ENCODE data around the gene SERINC5. TPM values are rescaled to one million over a fixed set of nuclear protein-coding genes. Genes with fewer than 3 reads are reported as not detected.

The SERINC5 gene
- total RNA-seq, 1 experiment from 2014 or later, result 128 TPM

GRCh38 chr5:80165452-80165851 is 90.4 kb downstream of the SERINC5 start:
- TF ChIP-seq MAX (CRISPR knock-in tag; IDR thresholded peaks at IDR 0.05) (no peak), NR1H2 (CRISPR knock-in tag; IDR thresholded peaks at IDR 0.05) (no peak), ZNF396 (CRISPR knock-in tag; IDR thresholded peaks at IDR 0.05; ENCODE audit: borderline replicate concordance) (no peak), CREB1 (CRISPR knock-in tag; IDR thresholded peaks at IDR 0.05) (no peak), FOXK1 (CRISPR knock-in tag; IDR thresholded peaks at IDR 0.05) (no peak), SOX15 (CRISPR knock-in tag; IDR thresholded peaks at IDR 0.05) (no peak)
- peak overlapping the region; percentile 65 for H3K27ac Mint-ChIP-seq
- ATAC-seq, result no peak

GRCh38 chr5:80161165-80161564 is 94.7 kb downstream of the SERINC5 start:
- no peaks in the 10 kb centered on the region for H3K27me3 Mint-ChIP-seq (ENCODE audit: low read depth)
- POLR2A ChIA-PET, result no interaction called here
- H3K4me1 Mint-ChIP-seq, result peaks cover 69% of the 10 kb centered on the region
- DNase-seq (ENCODE audit: low spot score), result no peak
- no peak for TF ChIP-seq PRRX2 (CRISPR knock-in tag; IDR thresholded peaks at IDR 0.05)
- TF ChIP-seq E2F1 (CRISPR knock-in tag; IDR thresholded peaks at IDR 0.05), result no peak
- no peak for TF ChIP-seq E2F5 (CRISPR knock-in tag; IDR thresholded peaks at IDR 0.05)
- TF ChIP-seq ZNF512 (CRISPR knock-in tag; IDR thresholded peaks at IDR 0.05; ENCODE audit: borderline replicate concordance), result no peak
- no peak for TF ChIP-seq PRDM15 (CRISPR knock-in tag; IDR thresholded peaks at IDR 0.05)
- no peak for TF ChIP-seq ZBTB21 (CRISPR knock-in tag; IDR thresholded peaks at IDR 0.05; ENCODE audit: borderline replicate concordance)
- TF ChIP-seq TEAD1 (CRISPR knock-in tag; IDR thresholded peaks at IDR 0.05), result no peak
- TF ChIP-seq ZNF423 (CRISPR knock-in tag; IDR thresholded peaks at IDR 0.05), result no peak
- TF ChIP-seq CREM (CRISPR knock-in tag; IDR thresholded peaks at IDR 0.05), result no peak
- no peak for TF ChIP-seq MAX (CRISPR knock-in tag; IDR thresholded peaks at IDR 0.05)
- TF ChIP-seq TP53 (CRISPR knock-in tag; IDR thresholded peaks at IDR 0.05), result no peak
- TF ChIP-seq ZNF232 (CRISPR knock-in tag; IDR thresholded peaks at IDR 0.05), result no peak
- no peak for TF ChIP-seq ZNF416 (CRISPR knock-in tag; IDR thresholded peaks at IDR 0.05)
- no peak for TF ChIP-seq ATF2 (CRISPR knock-in tag; IDR thresholded peaks at IDR 0.05; ENCODE audit: borderline replicate concordance, low read depth)
- no peak for TF ChIP-seq ZMAT4 (CRISPR knock-in tag; IDR thresholded peaks at IDR 0.05)
- TF ChIP-seq ZNF671 (CRISPR knock-in tag; IDR thresholded peaks at IDR 0.05), result no peak
- no peak for TF ChIP-seq ATF3 (CRISPR knock-in tag; conservative IDR thresholded peaks at IDR 0.05)
- TF ChIP-seq CBFB (CRISPR knock-in tag; IDR thresholded peaks at IDR 0.05; ENCODE audit: low read depth), result no peak
- H3K9me3 Mint-ChIP-seq, result peaks cover 3% of the 10 kb centered on the region
- no peak for ATAC-seq
- CTCF ChIA-PET, result interaction anchor here (0.7 to 1.1 kb wide), 2 partner anchors 17 to 78 kb away, joined by 3 read pairs; no protein-coding TSS in a partner anchor
- H3K27ac Mint-ChIP-seq, result peak overlapping the region; percentile 67
- peaks cover 73% of the 10 kb centered on the region for H3K36me3 Mint-ChIP-seq
- H3K4me3 Mint-ChIP-seq, result no peak overlapping the region

More at GRCh38 chr5:80165452-80165851, 90.4 kb downstream of the SERINC5 start:
- Mint-ChIP-seq H3K9me3 (peaks cover 3% of the 10 kb centered on the region), H3K27me3 (ENCODE audit: low read depth) (no peaks in the 10 kb centered on the region), H3K36me3 (peaks cover 76% of the 10 kb centered on the region), H3K4me3 (no peak overlapping the region), H3K4me1 (peaks cover 39% of the 10 kb centered on the region)
- CTCF ChIA-PET, result interaction anchor here (0.7 to 1.2 kb wide), 2 partner anchors 73 to 90 kb away, joined by 3 to 5 read pairs; partner anchors contain the start of gene SERINC5
- DNase-seq (ENCODE audit: low spot score), result no peak
- POLR2A ChIA-PET, result interaction anchor here (0.6 kb wide), 1 partner anchor 140 kb away, joined by 3 read pairs; no protein-coding TSS in a partner anchor

Data from WTC11 (cell line).